ENCODE results near the gene FLVCR1. TPM values are rescaled to one million over a fixed set of nuclear protein-coding genes. Genes with fewer than 3 reads are reported as not detected.
"Not testable (repeated sequence)": the region's sequence is repeated elsewhere in the genome, so short reads cannot be mapped to it uniquely, and the experiment has no call there.

Gene FLVCR1
- total RNA-seq, 2 experiments from 2014 or later = 14.4 to 17.1 TPM

- peaks cover 26% of the 10 kb centered on the region for H3K27me3 Mint-ChIP-seq
- DNase-seq; CTCF ChIA-PET; H3K4me3 Mint-ChIP-seq; H3K36me3 Mint-ChIP-seq; ATAC-seq; H3K9me3 Mint-ChIP-seq (ENCODE audit: low read depth); H3K27ac Mint-ChIP-seq; H3K4me1 Mint-ChIP-seq: not testable (repeated sequence)
Observed at GRCh38 chr1:212913638-212914037, 55.6 kb downstream of the FLVCR1 start.

- CTCF ChIA-PET; ATAC-seq; H3K4me1 Mint-ChIP-seq; H3K36me3 Mint-ChIP-seq; H3K9me3 Mint-ChIP-seq (ENCODE audit: low read depth); DNase-seq; H3K4me3 Mint-ChIP-seq; H3K27ac Mint-ChIP-seq: not testable (repeated sequence)
- peaks cover 26% of the 10 kb centered on the region for H3K27me3 Mint-ChIP-seq
Observed at GRCh38 chr1:212914110-212914509, 56.0 kb downstream of the FLVCR1 start.

- Mint-ChIP-seq H3K4me1 (no peaks in the 10 kb centered on the region), H3K36me3 (no peaks in the 10 kb centered on the region), H3K4me3 (no peak overlapping the region), H3K27ac (no peak overlapping the region), H3K27me3 (peaks cover 26% of the 10 kb centered on the region), H3K9me3 (ENCODE audit: low read depth) (no peaks in the 10 kb centered on the region)
- DNase-seq = no peak
- CTCF ChIA-PET = no interaction called here
- no peak for ATAC-seq
Observed at GRCh38 chr1:212914789-212915188, 56.7 kb downstream of the FLVCR1 start.

- peaks cover 5% of the 10 kb centered on the region for H3K4me1 Mint-ChIP-seq
- H3K27ac Mint-ChIP-seq = no peak overlapping the region
- no peaks in the 10 kb centered on the region for H3K9me3 Mint-ChIP-seq (ENCODE audit: low read depth)
- peaks cover 26% of the 10 kb centered on the region for H3K27me3 Mint-ChIP-seq
- no peak for ATAC-seq
- CTCF ChIA-PET = no interaction called here
- H3K36me3 Mint-ChIP-seq = no peaks in the 10 kb centered on the region
- no peak for DNase-seq
- no peak overlapping the region for H3K4me3 Mint-ChIP-seq
Observed at GRCh38 chr1:212915245-212916091, 57.4 kb downstream of the FLVCR1 start.

GRCh38 chr1:212916481-212917133 is 58.5 kb downstream of the FLVCR1 start:
- H3K36me3 Mint-ChIP-seq = no peaks in the 10 kb centered on the region
- no peak overlapping the region for H3K27ac Mint-ChIP-seq
- H3K4me1 Mint-ChIP-seq = peaks cover 7% of the 10 kb centered on the region
- H3K27me3 Mint-ChIP-seq = peaks cover 26% of the 10 kb centered on the region
- ATAC-seq = no peak
- H3K9me3 Mint-ChIP-seq (ENCODE audit: low read depth) = no peaks in the 10 kb centered on the region
- DNase-seq = no peak
- H3K4me3 Mint-ChIP-seq = no peak overlapping the region
- CTCF ChIA-PET = no interaction called here

GRCh38 chr1:212917134-212917485 is 59.0 kb downstream of the FLVCR1 start:
- Mint-ChIP-seq H3K4me1 (peaks cover 7% of the 10 kb centered on the region), H3K27ac (no peak overlapping the region), H3K4me3 (no peak overlapping the region), H3K27me3 (peaks cover 26% of the 10 kb centered on the region), H3K36me3 (no peaks in the 10 kb centered on the region), H3K9me3 (ENCODE audit: low read depth) (no peaks in the 10 kb centered on the region)
- CTCF ChIA-PET = interaction anchor here (0.7 kb wide), 1 partner anchor 1573 kb away, joined by 3 read pairs; no protein-coding TSS in a partner anchor
- ATAC-seq (no peak), DNase-seq (no peak)

- Mint-ChIP-seq H3K4me3 (no peak overlapping the region), H3K4me1 (peaks cover 7% of the 10 kb centered on the region), H3K27me3 (peaks cover 29% of the 10 kb centered on the region), H3K27ac (no peak overlapping the region), H3K9me3 (ENCODE audit: low read depth) (no peaks in the 10 kb centered on the region), H3K36me3 (no peaks in the 10 kb centered on the region)
- ATAC-seq = no peak
- no peak for DNase-seq
- CTCF ChIA-PET = interaction anchor here (0.7 kb wide), 1 partner anchor 1572 kb away, joined by 3 read pairs; no protein-coding TSS in a partner anchor
Observed at GRCh38 chr1:212917858-212918257, 59.8 kb downstream of the FLVCR1 start.

GRCh38 chr1:212918824-212919223 is 60.7 kb downstream of the FLVCR1 start:
- DNase-seq = no peak
- no peak for ATAC-seq

GRCh38 chr1:212920246-212920645 is 62.2 kb downstream of the FLVCR1 start:
- H3K4me1 Mint-ChIP-seq = peaks cover 7% of the 10 kb centered on the region
- H3K27me3 Mint-ChIP-seq = peaks cover 25% of the 10 kb centered on the region
- H3K27ac Mint-ChIP-seq = no peak overlapping the region
- no peak overlapping the region for H3K4me3 Mint-ChIP-seq
- H3K36me3 Mint-ChIP-seq = no peaks in the 10 kb centered on the region
- ATAC-seq = no peak
- CTCF ChIA-PET = interaction anchor here (1.0 to 1.2 kb wide), 3 partner anchors 19 to 76 kb away, joined by 3 to 5 read pairs (median 3); no protein-coding TSS in a partner anchor
- DNase-seq = no peak
- no peaks in the 10 kb centered on the region for H3K9me3 Mint-ChIP-seq (ENCODE audit: low read depth)

More at GRCh38 chr1:212918824-212919223, 60.7 kb downstream of the FLVCR1 start:
- no peaks in the 10 kb centered on the region for H3K36me3 Mint-ChIP-seq
- peaks cover 29% of the 10 kb centered on the region for H3K27me3 Mint-ChIP-seq
- peaks cover 7% of the 10 kb centered on the region for H3K4me1 Mint-ChIP-seq
- CTCF ChIA-PET = interaction anchor here (0.6 kb wide), 1 partner anchor 370 kb away, joined by 4 read pairs; no protein-coding TSS in a partner anchor
- H3K4me3 Mint-ChIP-seq = no peak overlapping the region
- no peaks in the 10 kb centered on the region for H3K9me3 Mint-ChIP-seq (ENCODE audit: low read depth)
- H3K27ac Mint-ChIP-seq = no peak overlapping the region

GRCh38 chr1:212920896-212921295 is 62.8 kb downstream of the FLVCR1 start:
- no peaks in the 10 kb centered on the region for H3K9me3 Mint-ChIP-seq (ENCODE audit: low read depth)
- no peaks in the 10 kb centered on the region for H3K36me3 Mint-ChIP-seq
- H3K27ac Mint-ChIP-seq = no peak overlapping the region
- peaks cover 25% of the 10 kb centered on the region for H3K27me3 Mint-ChIP-seq
- H3K4me3 Mint-ChIP-seq = no peak overlapping the region
- CTCF ChIA-PET = interaction anchor here (1.0 to 1.4 kb wide), 4 partner anchors 10 to 75 kb away, joined by 3 to 5 read pairs (median 3); no protein-coding TSS in a partner anchor
- DNase-seq = no peak
- peaks cover 12% of the 10 kb centered on the region for H3K4me1 Mint-ChIP-seq
- ATAC-seq = no peak

- no peak overlapping the region for H3K4me3 Mint-ChIP-seq
- ATAC-seq (no peak), DNase-seq (no peak)
- H3K36me3 Mint-ChIP-seq = no peaks in the 10 kb centered on the region
- CTCF ChIA-PET = interaction anchor here (1.4 kb wide), 1 partner anchor 9 kb away, joined by 3 read pairs; no protein-coding TSS in a partner anchor
- no peaks in the 10 kb centered on the region for H3K9me3 Mint-ChIP-seq (ENCODE audit: low read depth)
- peaks cover 15% of the 10 kb centered on the region for H3K27me3 Mint-ChIP-seq
- H3K4me1 Mint-ChIP-seq = peaks cover 12% of the 10 kb centered on the region
- no peak overlapping the region for H3K27ac Mint-ChIP-seq
Observed at GRCh38 chr1:212922016-212922415, 63.9 kb downstream of the FLVCR1 start.

- ATAC-seq (no peak), DNase-seq (no peak)
- Mint-ChIP-seq H3K9me3 (ENCODE audit: low read depth) (no peaks in the 10 kb centered on the region), H3K27ac (no peak overlapping the region), H3K27me3 (peaks cover 7% of the 10 kb centered on the region), H3K36me3 (no peaks in the 10 kb centered on the region), H3K4me1 (peaks cover 13% of the 10 kb centered on the region), H3K4me3 (no peak overlapping the region)
- CTCF ChIA-PET = no interaction called here
Observed at GRCh38 chr1:212926372-212926771, 68.3 kb downstream of the FLVCR1 start.

GRCh38 chr1:212928323-212929291 is 70.5 kb downstream of the FLVCR1 start:
- no peak for ATAC-seq
- CTCF ChIA-PET = no interaction called here
- no peak overlapping the region for H3K4me3 Mint-ChIP-seq
- no peak for DNase-seq
- H3K27me3 Mint-ChIP-seq = peaks cover 4% of the 10 kb centered on the region
- H3K4me1 Mint-ChIP-seq = peaks cover 13% of the 10 kb centered on the region
- H3K36me3 Mint-ChIP-seq = no peaks in the 10 kb centered on the region
- H3K27ac Mint-ChIP-seq = no peak overlapping the region
- H3K9me3 Mint-ChIP-seq (ENCODE audit: low read depth) = no peaks in the 10 kb centered on the region
